Measurements from ENCODE around the gene ASIC3.
"Not testable (repeated sequence)": the region's sequence is repeated elsewhere in the genome, so short reads cannot be mapped to it uniquely, and the experiment has no call there.

ASIC3 gene

GRCh38 chr7:151034312-151035025 is 13.9 kb upstream of the ASIC3 start:
- DNase-seq, result no peak

DNA sequence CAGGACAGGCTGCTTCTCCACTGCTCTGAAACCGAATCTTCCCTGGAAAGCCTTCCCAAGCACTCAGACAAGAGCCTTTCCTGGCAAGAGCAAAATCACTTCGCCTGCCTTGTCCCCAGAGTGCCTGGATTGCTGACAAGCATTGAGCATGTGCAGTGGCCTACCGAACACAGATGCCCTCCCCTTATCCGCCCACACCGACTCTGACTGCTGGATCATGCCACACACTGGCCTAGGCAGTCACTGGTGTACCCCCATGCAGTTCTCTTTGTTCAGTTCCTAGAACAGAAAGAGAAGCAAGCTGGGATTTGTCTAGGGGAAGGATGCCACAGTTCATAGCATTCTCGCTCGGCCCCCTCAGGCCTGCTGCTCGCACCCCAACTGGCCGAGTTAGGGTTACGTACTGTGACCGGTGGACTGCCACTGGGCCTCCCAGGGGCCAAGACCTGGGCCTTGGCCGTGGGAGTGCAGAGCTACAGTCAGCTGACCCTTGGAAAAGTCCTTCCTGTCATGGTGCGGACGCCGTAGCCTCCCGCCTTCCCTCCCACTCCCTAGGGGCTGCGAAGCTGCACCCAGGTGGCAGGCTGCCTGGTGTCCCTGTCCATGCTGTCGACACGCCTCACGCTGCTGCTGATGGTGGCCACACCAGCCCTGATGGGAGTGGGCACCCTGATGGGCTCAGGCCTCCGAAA is 13.2 kb upstream of the ASIC3 start:
- no peak for DNase-seq

- DNase-seq, result no peak
Observed at GRCh38 chr7:151035902-151036301, 12.4 kb upstream of the ASIC3 start.

DNA sequence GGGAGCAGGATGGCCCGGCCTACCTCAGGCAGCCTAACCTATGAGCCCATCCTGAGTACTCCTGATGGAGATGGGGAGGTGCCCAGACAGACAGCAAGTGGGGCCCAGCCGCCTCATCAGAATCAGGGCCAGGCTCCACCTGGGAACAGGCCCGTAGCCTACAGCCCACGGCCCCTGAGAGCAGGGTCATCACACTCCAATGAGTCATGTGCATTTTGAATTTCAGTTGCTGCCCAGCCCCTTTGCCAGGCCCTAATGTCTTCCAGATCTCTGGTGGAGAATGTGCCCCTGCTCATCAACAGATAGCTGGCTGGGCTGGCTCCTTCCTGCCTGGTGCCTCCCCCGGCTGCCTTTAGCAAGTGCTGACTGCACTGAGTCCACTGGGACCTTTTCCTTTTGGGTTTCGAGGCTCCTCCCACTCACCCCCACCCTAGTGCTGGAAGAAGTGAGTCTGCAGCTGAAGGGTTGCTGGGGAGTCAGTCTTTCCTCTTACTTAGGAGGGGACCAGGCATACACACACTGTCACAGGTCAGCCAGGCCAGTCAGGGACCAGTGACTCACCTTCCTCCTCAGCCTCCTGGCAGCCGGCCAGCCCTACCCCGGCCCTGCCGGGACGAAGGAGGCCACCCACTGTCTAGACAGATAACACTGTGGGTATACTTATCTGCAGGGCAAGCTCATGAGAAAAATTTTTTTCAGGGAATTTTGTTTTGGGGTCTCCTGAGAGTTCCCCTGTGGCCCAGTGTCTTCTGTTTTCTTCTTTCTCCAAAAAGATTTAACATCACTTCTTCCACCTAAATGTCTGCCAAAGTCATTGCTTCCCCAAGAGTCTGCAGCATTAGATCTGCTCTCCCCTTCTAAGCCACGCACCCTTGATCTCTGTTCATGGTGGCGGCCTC is 9.1 kb upstream of the ASIC3 start:
- DNase-seq, result peak; percentile 65

DNA sequence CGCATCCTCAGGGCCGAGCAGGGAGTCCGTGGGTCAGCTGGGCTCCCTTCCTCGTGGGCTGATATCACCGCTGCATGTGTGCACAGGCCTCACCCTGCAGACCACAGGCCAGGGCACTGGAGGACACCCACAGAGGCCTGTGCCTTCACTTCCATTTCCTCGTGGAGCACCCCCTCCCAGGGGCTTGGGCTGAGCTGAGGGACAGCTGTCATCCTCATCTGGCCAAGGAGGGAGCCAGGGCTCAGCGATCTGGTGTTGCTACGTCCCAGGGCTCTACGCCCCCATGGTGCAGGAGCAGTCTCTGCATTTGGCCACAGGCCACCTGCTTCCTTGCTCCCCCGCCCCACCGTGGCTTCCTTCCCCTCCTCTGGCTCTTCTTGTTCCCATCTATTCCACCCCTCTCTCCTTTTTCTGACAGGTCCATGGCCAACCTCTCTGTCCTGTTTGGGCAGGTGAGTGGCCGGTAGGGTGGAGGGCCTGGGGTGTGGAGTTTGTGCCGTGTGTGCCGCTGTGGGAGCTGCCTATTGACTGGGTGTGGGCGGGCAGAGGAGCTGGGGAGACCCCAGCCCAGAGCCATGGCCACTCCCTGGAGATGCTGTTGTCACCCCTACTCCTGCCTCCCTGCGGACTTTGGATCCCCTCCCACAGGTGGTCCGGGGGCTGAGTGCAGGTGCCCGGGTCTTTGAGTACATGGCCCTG is 8.3 kb upstream of the ASIC3 start:
- DNase-seq, result no peak

- DNase-seq, result no peak
Observed at GRCh38 chr7:151040616-151041375, 7.5 kb upstream of the ASIC3 start.

GRCh38 chr7:151043449-151043848 is 4.9 kb upstream of the ASIC3 start:
- DNase-seq, result not testable (repeated sequence)

- DNase-seq, result no peak
Observed at GRCh38 chr7:151043959-151044358, 4.4 kb upstream of the ASIC3 start.

DNA sequence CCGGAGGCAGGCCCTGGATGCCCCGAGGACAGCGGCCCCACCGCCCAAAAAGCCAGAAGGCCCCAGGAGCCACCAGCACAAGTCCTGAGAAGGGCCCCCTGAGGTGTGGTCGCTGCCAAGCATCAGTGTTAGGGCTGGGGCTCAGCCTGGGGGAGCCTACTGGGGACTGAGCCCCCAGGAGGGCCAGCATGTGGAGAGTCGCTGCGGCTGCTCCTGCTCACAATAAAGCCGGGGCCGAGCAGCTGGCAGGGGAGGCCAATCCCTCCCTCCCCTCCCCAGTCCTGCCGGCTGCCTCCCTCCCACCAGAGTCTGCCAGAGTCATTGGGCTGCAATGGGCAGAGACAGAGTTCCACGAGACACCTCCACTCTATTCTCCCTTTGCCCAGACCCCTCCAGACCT is 3.1 kb upstream of the ASIC3 start:
- DNase-seq, result no peak

DNA sequence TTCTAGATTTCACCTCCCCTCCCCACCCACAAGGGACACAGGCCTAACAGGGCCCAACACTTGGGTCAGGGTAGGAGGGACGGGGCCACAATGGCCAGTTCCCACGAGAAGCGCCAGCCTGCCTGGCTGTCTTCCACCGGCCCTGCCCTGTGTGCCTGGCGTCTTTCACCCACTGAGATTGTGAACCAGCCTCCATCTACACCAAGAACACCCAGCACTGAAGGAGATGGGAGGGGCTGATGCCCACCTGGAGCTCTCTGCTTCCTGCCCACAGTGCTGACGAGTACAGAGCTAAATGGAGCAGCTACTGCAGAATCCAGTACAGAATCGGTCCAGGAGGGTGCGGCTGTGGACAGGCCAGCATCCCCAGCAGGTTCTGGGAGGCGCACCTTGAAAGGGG is 2.4 kb upstream of the ASIC3 start:
- no peak for DNase-seq

DNA sequence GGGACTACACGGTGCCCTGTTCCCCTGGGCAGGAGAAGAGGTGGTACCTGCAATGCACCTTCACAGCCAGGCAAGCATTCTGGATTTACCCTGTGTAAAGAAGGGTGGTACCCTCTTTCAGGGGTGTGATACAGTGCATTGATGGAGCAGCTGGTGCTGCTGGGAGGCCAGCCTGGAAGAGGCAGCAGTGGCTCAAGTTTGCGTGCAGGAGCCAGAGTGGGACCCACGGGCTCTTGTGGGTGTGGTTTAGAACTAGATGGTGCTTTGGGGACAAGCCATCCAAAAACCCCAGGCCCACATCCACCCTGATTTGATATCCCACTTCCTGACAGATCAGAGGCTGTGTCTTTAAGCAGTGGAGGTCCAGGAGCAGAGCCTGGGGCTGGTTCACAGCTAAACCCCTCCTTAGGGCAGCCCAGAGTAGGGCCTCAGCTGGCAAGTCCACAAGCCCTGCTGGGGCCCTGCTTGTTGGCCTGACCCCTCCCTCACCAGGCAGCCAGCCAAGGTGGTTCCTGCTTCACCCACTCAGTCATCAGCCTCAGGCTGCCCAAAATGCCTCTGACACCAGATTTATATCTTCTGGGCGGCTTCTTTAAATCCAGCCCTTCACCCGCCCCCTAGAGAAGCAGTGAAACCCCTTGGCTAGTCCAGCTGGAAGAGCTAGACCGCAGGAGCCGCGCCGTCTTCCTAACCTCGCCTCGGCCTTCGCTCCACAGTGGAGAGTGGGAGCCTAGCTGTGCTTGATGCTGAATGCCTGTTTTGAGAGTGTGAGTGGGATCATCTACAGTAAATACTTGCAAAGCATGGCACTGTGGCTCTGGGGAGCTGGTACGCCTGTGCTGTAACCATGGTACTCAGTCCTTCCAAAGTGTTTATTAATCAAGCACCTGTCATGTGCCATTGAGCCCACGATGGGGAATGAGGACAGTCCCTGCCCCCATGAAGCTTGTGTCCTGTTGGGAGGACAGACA is 1.4 kb upstream of the ASIC3 start:
- no peak for DNase-seq

- DNase-seq, result no peak
Observed at GRCh38 chr7:151048911-151049463, 656 bp downstream of the ASIC3 start.

GRCh38 chr7:151051108-151051507 is 2.8 kb downstream of the ASIC3 start:
- peak; percentile 63 for DNase-seq

- no peak for DNase-seq
Observed at GRCh38 chr7:151053096-151053495, 4.8 kb downstream of the ASIC3 start.

DNA sequence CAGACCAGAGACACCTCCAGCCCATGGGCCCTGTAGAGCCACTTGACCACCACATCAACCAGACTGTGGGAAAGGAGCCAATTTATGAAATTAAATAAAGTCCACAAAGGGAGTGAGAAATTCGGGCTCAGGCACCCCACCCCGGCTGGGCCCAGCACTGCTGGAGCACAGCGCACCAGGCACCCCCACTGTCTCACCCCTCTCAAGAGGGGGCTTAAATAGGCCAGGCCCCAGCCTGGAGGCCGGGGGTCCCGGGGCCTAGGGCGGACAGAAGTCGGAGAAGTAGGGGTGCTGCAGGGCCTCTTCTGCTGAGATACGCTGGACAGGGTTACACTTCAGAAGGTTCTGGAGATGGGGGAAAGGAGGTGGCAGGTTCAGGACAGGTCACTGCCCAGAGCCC is 5.4 kb downstream of the ASIC3 start:
- no peak for DNase-seq

DNA sequence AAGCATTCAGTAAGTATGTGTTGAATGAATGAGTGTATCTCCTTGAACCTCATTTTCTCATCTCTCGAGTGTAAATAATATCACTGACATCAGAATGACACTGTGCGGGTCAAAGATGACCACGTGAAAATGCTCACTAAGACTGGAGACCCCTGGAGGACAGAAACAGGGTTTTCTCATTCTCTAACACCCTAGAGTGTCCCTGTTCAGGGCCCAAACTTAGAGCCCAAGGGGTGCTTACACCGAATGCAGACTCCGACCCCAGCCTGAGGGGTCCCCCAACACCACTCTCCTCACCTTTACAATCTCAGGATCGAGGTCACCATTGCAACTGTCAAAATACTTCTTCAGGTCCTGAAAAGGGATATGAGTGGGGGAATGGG is 7.9 kb downstream of the ASIC3 start:
- DNase-seq, result no peak

GRCh38 chr7:151056666-151057505 is 8.6 kb downstream of the ASIC3 start:
- no peak for DNase-seq

GRCh38 chr7:151057506-151057988 is 9.2 kb downstream of the ASIC3 start, which contains the start of gene CDK5:
Gene CDK5 (minus strand): TSS chr7:151057897. CDS start chr7:151057848, 49 bp downstream.
- DNase-seq, result no peak
